T-cell (primary cell): Measurements from ENCODE around the gene DSE. TPM values are rescaled to one million over a fixed set of nuclear protein-coding genes. Genes with fewer than 3 reads are reported as not detected.
A peak's percentile ranks its signal among the peaks of the same experiment; 100 is the strongest.

Source experiments
- ATAC-seq, 4 experiments: fragments of 200-7000 bp in 3 of 4; fragments of 150-1000 bp in 1 of 4; cut with Tn5 transposase; replicated peaks in 1 of 4; 1 replicate in 3 of 4; 2 replicates in 1 of 4; pipeline ENCODE4 v1.10.0; 2021; ENCODE audit warnings: moderate library complexity in 3 of 4, mild to moderate bottlenecking in 2 of 4, moderate number of reproducible peaks in 1 of 4
- CTCF ChIA-PET, 2 donors: fragments of 300-600 bp; sonication (Branson Sonifier 250); formaldehyde crosslinking; loops; one replicate each; lab custom pipeline; 2022; ENCODE audit warnings: antibody characterized with exemption in 2 of 2; lab: Charles Lee
- POLR2A ChIA-PET, 2 donors: fragments of 300-600 bp; sonication (Branson Sonifier 250); formaldehyde crosslinking; loops; one replicate each; lab custom pipeline; 2022; ENCODE audit warnings: antibody characterized with exemption in 2 of 2; lab: Charles Lee
- DNase-seq, 35 experiments: peaks; one replicate each; pipeline versions ENCODE4 v3.0.0 to v3.0.0-alpha.2; 2013 to 2023
- H3K27ac ChIP-seq: one replicate; pipeline ENCODE4 v1.5.1; 2013; ENCODE audit warnings: low read length
- H3K27me3 ChIP-seq, 2 experiments: replicated peaks in 1 of 2; 1 replicate in 1 of 2; 2 replicates in 1 of 2; pipeline versions ENCODE4 v1.6.1 to v1.7.0; 2013; ENCODE audit warnings: low read length in 1 of 2, mixed read lengths in 1 of 2; ENCODE audit not compliant: control insufficient read depth in 2 of 2, insufficient read depth in 2 of 2; ENCODE audit errors: extremely low read depth in 1 of 2
- H3K36me3 ChIP-seq, 2 donors: 1 replicate in 1 of 2; 2 replicates in 1 of 2; pipeline versions ENCODE4 v1.6.1 to v1.7.0; 2013; ENCODE audit warnings: low read length in 1 of 2; ENCODE audit not compliant: control insufficient read depth in 2 of 2, insufficient read depth in 1 of 2; ENCODE audit errors: extremely low read depth in 1 of 2
- H3K4me1 ChIP-seq, 2 experiments: 1 replicate in 1 of 2; 2 replicates in 1 of 2; pipeline versions ENCODE4 v1.6.1 to v1.7.0; 2013; ENCODE audit warnings: low read length in 2 of 2, mixed read lengths in 1 of 2; ENCODE audit not compliant: insufficient read depth in 2 of 2, control insufficient read depth in 1 of 2; ENCODE audit errors: extremely low read depth in 1 of 2
- H3K4me3 ChIP-seq, 2 donors: 1 replicate in 1 of 2; 2 replicates in 1 of 2; pipeline versions ENCODE4 v1.5.1 to v1.7.0; 2013; ENCODE audit warnings: mild to moderate bottlenecking in 2 of 2, low read length in 1 of 2, moderate library complexity in 1 of 2; ENCODE audit not compliant: control insufficient read depth in 1 of 2; ENCODE audit errors: extremely low read depth in 1 of 2
- H3K9me3 ChIP-seq: 2 replicates; pipeline ENCODE4 v1.7.0; 2013
- H3K27ac Mint-ChIP-seq, 2 donors: one replicate each; pipeline ENCODE4 v1.8.0; 2020 to 2021; ENCODE audit warnings: mild to moderate bottlenecking in 2 of 2, mixed read lengths in 2 of 2
- H3K27me3 Mint-ChIP-seq, 2 donors: one replicate each; pipeline ENCODE4 v1.8.0; 2021 to 2022; ENCODE audit warnings: mixed read lengths in 2 of 2
- H3K36me3 Mint-ChIP-seq: one replicate; pipeline ENCODE4 v1.8.0; 2021; ENCODE audit warnings: mixed read lengths
- H3K4me1 Mint-ChIP-seq, 3 donors: one replicate each; pipeline ENCODE4 v1.8.0; 2020 to 2022; ENCODE audit warnings: mixed read lengths in 3 of 3, mild to moderate bottlenecking in 1 of 3
- H3K4me3 Mint-ChIP-seq, 3 donors: one replicate each; pipeline ENCODE4 v1.8.0; 2020 to 2022; ENCODE audit warnings: mild to moderate bottlenecking in 3 of 3, mixed read lengths in 3 of 3, moderate library complexity in 3 of 3
- H3K9me3 Mint-ChIP-seq, 3 donors: one replicate each; pipeline ENCODE4 v1.8.0; 2020 to 2022; ENCODE audit warnings: mixed read lengths in 3 of 3
- WGBS: methylation state at CpG from one replicate; pipeline ENCODE4 v1.1.5; 2013; ENCODE audit warnings: missing lambda C conversion rate; ENCODE audit not compliant: insufficient coverage; 5-methylcytosine and 5-hydroxymethylcytosine counted together
- total RNA-seq, 35 experiments: library from RNA in 6 of 35; stranded (reverse) in 6 of 35; fragments of 120-200 nt in 1 of 35; gene quantifications; one replicate each; pipeline versions ENCODE4 v1.2.1 to v1.2.4 and lab custom pipeline; 2013 to 2026

The DSE gene
- total RNA-seq, 5 donors from 2014 or later (not counting 1 experiment from before 2014, with no cell fraction given) = 5.9 to 9.3 (median 7.4) TPM

GRCh38 chr6:116392132-116393013, 21.6 kb downstream of the DSE start:
- H3K4me1 ChIP-seq = peaks cover 0 to 9% of the 10 kb centered on the region in 2 experiments
- peak in 2 of 4 experiments; percentile 61 to 74 for ATAC-seq
- Mint-ChIP-seq H3K9me3 (no peaks in the 10 kb centered on the region), H3K27ac (peak overlapping the region; percentile 56 to 73), H3K36me3 (no peaks in the 10 kb centered on the region), H3K27me3 (no peaks in the 10 kb centered on the region), H3K4me3 (peak overlapping the region in 1 of 3 donors; percentile 15), H3K4me1 (peaks cover 18 to 43% (median 26%) of the 10 kb centered on the region in 3 donors)
- ChIA-PET POLR2A (interaction anchor here in 1 of 2 donors (0.9 to 1.0 kb wide), 2 partner anchors 19 to 113 kb away, joined by 3 read pairs; no protein-coding TSS in a partner anchor), CTCF (interaction anchor here (0.6 to 2.0 kb wide), 4 partner anchors 29 to 143 kb away, joined by 3 to 7 read pairs (median 4); partner anchors contain the start of gene TSPYL1 (in 1 of the 2))
- H3K4me3 ChIP-seq = no peak overlapping the region
- peak overlapping the region; percentile 78 for H3K27ac ChIP-seq
- H3K36me3 ChIP-seq = no peaks in the 10 kb centered on the region
- H3K9me3 ChIP-seq = no peaks in the 10 kb centered on the region
- no peaks in the 10 kb centered on the region for H3K27me3 ChIP-seq
- peak in 3 of 35 experiments; percentile 7 to 59 (median 15) for DNase-seq
- 100% methylated on average over 2 of the region's 10 CpGs for WGBS

- Histone ChIP-seq H3K36me3 (no peaks in the 10 kb centered on the region), H3K4me1 (peaks cover 0 to 9% of the 10 kb centered on the region in 2 experiments), H3K9me3 (no peaks in the 10 kb centered on the region), H3K27me3 (no peaks in the 10 kb centered on the region), H3K4me3 (no peak overlapping the region), H3K27ac (peak overlapping the region; percentile 78)
- Mint-ChIP-seq H3K9me3 (no peaks in the 10 kb centered on the region), H3K36me3 (no peaks in the 10 kb centered on the region), H3K4me3 (no peak overlapping the region), H3K27me3 (no peaks in the 10 kb centered on the region), H3K27ac (peak overlapping the region; percentile 40 to 44), H3K4me1 (peaks cover 18 to 41% (median 26%) of the 10 kb centered on the region in 3 donors)
- DNase-seq = peak in 1 of 35 experiments; percentile 13
- WGBS = no CpG with 5 or more reads among the region's 1 CpG
- ChIA-PET POLR2A (interaction anchor here in 1 of 2 donors (0.6 to 1.0 kb wide), 4 partner anchors 20 to 185 kb away, joined by 3 to 4 read pairs (median 3); no protein-coding TSS in a partner anchor), CTCF (interaction anchor here (1.1 to 2.0 kb wide), 2 partner anchors 113 to 142 kb away, joined by 4 read pairs; partner anchors contain the start of gene TSPYL1 (in 1 of the 2))
- ATAC-seq = no peak
These were observed 22.7 kb downstream of the DSE start for GRCh38 chr6:116393430-116393829.

- Histone ChIP-seq H3K36me3 (no peaks in the 10 kb centered on the region), H3K27me3 (no peaks in the 10 kb centered on the region), H3K4me1 (peaks cover 0 to 9% of the 10 kb centered on the region in 2 experiments), H3K4me3 (no peak overlapping the region), H3K9me3 (no peaks in the 10 kb centered on the region), H3K27ac (no peak overlapping the region)
- peaks cover 18 to 31% (median 19%) of the 10 kb centered on the region in 3 donors for H3K4me1 Mint-ChIP-seq
- ATAC-seq (no peak), DNase-seq (no peak)
- no CpG with 5 or more reads among the region's 3 CpGs for WGBS
- CTCF ChIA-PET = no interaction called here
- no peaks in the 10 kb centered on the region for H3K27me3 Mint-ChIP-seq
- H3K27ac Mint-ChIP-seq = no peak overlapping the region
- H3K9me3 Mint-ChIP-seq = no peaks in the 10 kb centered on the region
- H3K4me3 Mint-ChIP-seq = no peak overlapping the region
- POLR2A ChIA-PET = no interaction called here
- peaks cover 6% of the 10 kb centered on the region for H3K36me3 Mint-ChIP-seq
These were observed 24.9 kb downstream of the DSE start for GRCh38 chr6:116395647-116396046.

GRCh38 chr6:116396441-116396840, 25.7 kb downstream of the DSE start:
- WGBS = 93% methylated on average over 2 of the region's 5 CpGs
- no peak for ATAC-seq
- no peaks in the 10 kb centered on the region for H3K9me3 Mint-ChIP-seq
- H3K27ac ChIP-seq = no peak overlapping the region
- H3K9me3 ChIP-seq = no peaks in the 10 kb centered on the region
- peaks cover 0 to 9% of the 10 kb centered on the region in 2 experiments for H3K4me1 ChIP-seq
- H3K36me3 ChIP-seq = no peaks in the 10 kb centered on the region
- ChIA-PET POLR2A (no interaction called here), CTCF (no interaction called here)
- no peak for DNase-seq
- H3K4me1 Mint-ChIP-seq = peaks cover 18 to 25% (median 19%) of the 10 kb centered on the region in 3 donors
- peaks cover 6% of the 10 kb centered on the region for H3K36me3 Mint-ChIP-seq
- H3K4me3 ChIP-seq = no peak overlapping the region
- H3K27ac Mint-ChIP-seq = no peak overlapping the region
- H3K27me3 ChIP-seq = no peaks in the 10 kb centered on the region
- H3K4me3 Mint-ChIP-seq = no peak overlapping the region
- H3K27me3 Mint-ChIP-seq = no peaks in the 10 kb centered on the region

- Histone ChIP-seq H3K9me3 (no peaks in the 10 kb centered on the region), H3K4me3 (no peak overlapping the region), H3K27me3 (no peaks in the 10 kb centered on the region), H3K27ac (no peak overlapping the region), H3K4me1 (peaks cover 0 to under 1% of the 10 kb centered on the region in 2 experiments), H3K36me3 (no peaks in the 10 kb centered on the region)
- no peak for DNase-seq
- ATAC-seq = no peak
- no CpG with 5 or more reads among the region's 1 CpG for WGBS
- no peaks in the 10 kb centered on the region for H3K9me3 Mint-ChIP-seq
- H3K4me3 Mint-ChIP-seq = no peak overlapping the region
- ChIA-PET POLR2A (no interaction called here), CTCF (no interaction called here)
- H3K27ac Mint-ChIP-seq = no peak overlapping the region
- H3K36me3 Mint-ChIP-seq = peaks cover 6% of the 10 kb centered on the region
- no peaks in the 10 kb centered on the region for H3K27me3 Mint-ChIP-seq
- H3K4me1 Mint-ChIP-seq = peaks cover 7 to 15% (median 9%) of the 10 kb centered on the region in 3 donors
These were observed 27.2 kb downstream of the DSE start for GRCh38 chr6:116397914-116398313.

- Mint-ChIP-seq H3K27ac (no peak overlapping the region), H3K4me1 (peaks cover 4 to 10% (median 4%) of the 10 kb centered on the region in 3 donors), H3K4me3 (no peak overlapping the region), H3K9me3 (no peaks in the 10 kb centered on the region), H3K36me3 (peaks cover 6% of the 10 kb centered on the region), H3K27me3 (no peaks in the 10 kb centered on the region)
- Histone ChIP-seq H3K4me1 (no peaks in the 10 kb centered on the region), H3K4me3 (no peak overlapping the region), H3K27me3 (no peaks in the 10 kb centered on the region), H3K9me3 (no peaks in the 10 kb centered on the region), H3K27ac (no peak overlapping the region), H3K36me3 (no peaks in the 10 kb centered on the region)
- WGBS = no CpG with 5 or more reads among the region's 2 CpGs
- no peak for DNase-seq
- no peak for ATAC-seq
- ChIA-PET POLR2A (no interaction called here), CTCF (no interaction called here)
These were observed 27.7 kb downstream of the DSE start for GRCh38 chr6:116398316-116399010.
